Measurements from ENCODE around the gene STAU1.

The STAU1 gene

GRCh38 chr20:49167811-49168507 is 20.2 kb downstream of the STAU1 start:
- TF ChIP-seq, protein P1, sequence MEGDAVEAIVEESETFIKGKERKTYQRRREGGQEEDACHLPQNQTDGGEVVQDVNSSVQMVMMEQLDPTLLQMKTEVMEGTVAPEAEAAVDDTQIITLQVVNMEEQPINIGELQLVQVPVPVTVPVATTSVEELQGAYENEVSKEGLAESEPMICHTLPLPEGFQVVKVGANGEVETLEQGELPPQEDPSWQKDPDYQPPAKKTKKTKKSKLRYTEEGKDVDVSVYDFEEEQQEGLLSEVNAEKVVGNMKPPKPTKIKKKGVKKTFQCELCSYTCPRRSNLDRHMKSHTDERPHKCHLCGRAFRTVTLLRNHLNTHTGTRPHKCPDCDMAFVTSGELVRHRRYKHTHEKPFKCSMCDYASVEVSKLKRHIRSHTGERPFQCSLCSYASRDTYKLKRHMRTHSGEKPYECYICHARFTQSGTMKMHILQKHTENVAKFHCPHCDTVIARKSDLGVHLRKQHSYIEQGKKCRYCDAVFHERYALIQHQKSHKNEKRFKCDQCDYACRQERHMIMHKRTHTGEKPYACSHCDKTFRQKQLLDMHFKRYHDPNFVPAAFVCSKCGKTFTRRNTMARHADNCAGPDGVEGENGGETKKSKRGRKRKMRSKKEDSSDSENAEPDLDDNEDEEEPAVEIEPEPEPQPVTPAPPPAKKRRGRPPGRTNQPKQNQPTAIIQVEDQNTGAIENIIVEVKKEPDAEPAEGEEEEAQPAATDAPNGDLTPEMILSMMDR (IDR thresholded peaks at IDR 0.05) = no peak
- TF ChIP-seq ZFX (IDR thresholded peaks at IDR 0.05; ENCODE audit: borderline replicate concordance) = no peak
- peak overlapping the region; percentile 27 for H3K27ac ChIP-seq

DNA sequence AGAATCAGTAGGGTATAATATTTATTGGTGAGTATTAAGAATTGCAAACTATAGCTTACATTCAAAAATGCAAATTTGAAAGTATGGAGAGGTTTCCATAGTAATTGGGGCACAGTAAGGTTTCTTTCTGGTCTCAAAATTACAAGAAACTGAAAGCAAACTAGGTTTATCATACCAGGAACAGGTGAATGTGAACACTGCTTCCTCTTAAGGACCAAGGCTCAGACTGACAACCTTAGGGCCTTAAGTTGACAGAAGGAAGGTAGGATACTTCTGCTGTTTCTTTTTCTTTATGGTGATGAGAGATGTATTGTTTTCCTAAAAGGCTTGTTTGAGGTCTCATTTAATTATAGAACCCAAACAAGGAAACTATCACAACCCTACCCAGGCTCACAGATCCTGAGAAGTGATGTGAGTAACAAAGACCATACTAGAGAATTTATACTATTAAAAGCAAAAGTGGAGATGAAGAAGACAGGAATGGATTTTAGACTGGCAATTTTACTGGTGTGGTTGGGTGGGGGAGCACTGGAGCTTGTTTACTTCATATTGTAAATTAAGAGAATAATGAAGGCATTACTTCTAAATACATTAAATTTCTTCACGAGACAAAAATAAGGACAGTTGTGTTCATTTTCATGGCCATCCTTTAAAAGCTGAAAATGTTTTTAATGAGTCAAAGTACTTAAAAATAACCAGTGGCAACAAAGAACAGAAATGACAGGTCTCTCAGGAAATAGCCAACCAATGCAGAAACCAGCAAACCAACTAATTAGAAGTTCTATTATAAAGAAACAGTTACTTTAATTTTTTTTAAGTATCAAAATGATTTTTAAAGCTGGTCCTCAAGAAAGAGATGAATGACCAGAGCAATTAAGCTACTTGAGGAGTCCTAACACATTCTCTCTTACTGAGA is 21.3 kb downstream of the STAU1 start:
- peak overlapping the region; percentile 27; the same call in 1 of the 2 replicates for H3K27ac ChIP-seq
- TF ChIP-seq ZFX (IDR thresholded peaks at IDR 0.05; ENCODE audit: borderline replicate concordance) = no peak
- TF ChIP-seq, protein P1 (IDR thresholded peaks at IDR 0.05) = no peak

GRCh38 chr20:49165611-49166010 is 22.5 kb downstream of the STAU1 start:
- no peak overlapping the region for H3K27ac ChIP-seq
- TF ChIP-seq, protein P1 (IDR thresholded peaks at IDR 0.05) = no peak
- no peak for TF ChIP-seq ZFX (IDR thresholded peaks at IDR 0.05; ENCODE audit: borderline replicate concordance)

DNA sequence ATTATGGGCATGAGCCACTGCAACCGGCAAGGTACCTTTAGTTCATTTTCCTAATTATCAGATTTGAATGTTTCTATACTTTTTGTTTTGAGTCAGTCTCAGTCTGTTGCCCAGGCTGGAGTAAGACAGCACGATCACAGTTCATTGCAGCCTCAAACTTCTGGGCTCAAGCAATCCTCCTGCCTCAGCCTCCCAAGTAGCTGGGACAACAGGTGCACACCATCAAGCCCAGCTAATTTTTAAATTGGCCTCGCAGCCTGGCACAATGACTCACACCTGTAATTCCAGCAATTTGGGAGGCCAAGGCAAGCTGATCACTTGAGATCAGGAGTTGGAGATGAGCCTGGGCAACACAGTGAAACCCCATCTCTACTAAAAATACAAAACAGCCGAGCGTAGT is 24.4 kb downstream of the STAU1 start:
- TF ChIP-seq, protein P1 (IDR thresholded peaks at IDR 0.05) = no peak
- no peak for TF ChIP-seq ZFX (IDR thresholded peaks at IDR 0.05; ENCODE audit: borderline replicate concordance)
- H3K27ac ChIP-seq = no peak overlapping the region

- no peak for TF ChIP-seq ZFX (IDR thresholded peaks at IDR 0.05; ENCODE audit: borderline replicate concordance)
- TF ChIP-seq, protein P1 (IDR thresholded peaks at IDR 0.05) = no peak
- H3K27ac ChIP-seq = no peak overlapping the region
Measured at GRCh38 chr20:49161428-49162152, 26.5 kb downstream of the STAU1 start.

GRCh38 chr20:49160057-49160929 is 27.8 kb downstream of the STAU1 start:
- TF ChIP-seq ZFX (IDR thresholded peaks at IDR 0.05; ENCODE audit: borderline replicate concordance) = no peak
- TF ChIP-seq, protein P1 (IDR thresholded peaks at IDR 0.05) = no peak
- no peak overlapping the region for H3K27ac ChIP-seq

Data from 22Rv1 (cell line).